A673 (cell line): ENCODE data around the gene IGSF21. TPM values are rescaled to one million over a fixed set of nuclear protein-coding genes. Genes with fewer than 3 reads are reported as not detected.

Source experiments
- BruUV-seq: library from RNA; stranded (reverse); fragments of 400-500 nt; replicated peaks from 2 replicates; lab custom pipeline; 2021; lab: Mats Ljungman, UMichigan
- CTCF ChIA-PET: fragments of 300-600 bp; sonication (Branson Sonifier 250); formaldehyde crosslinking; loops from one replicate; lab custom pipeline; 2022; ENCODE audit warnings: antibody characterized with exemption; lab: Charles Lee
- POLR2A ChIA-PET: fragments of 300-600 bp; sonication (Branson Sonifier 250); formaldehyde crosslinking; loops from one replicate; lab custom pipeline; 2022; ENCODE audit warnings: antibody characterized with exemption; ENCODE audit not compliant: low non-redundant PET; lab: Charles Lee
- DNase-seq: peaks from one replicate; pipeline ENCODE4 v3.0.0-alpha.2; 2015; ENCODE audit warnings: low spot score
- H3K27ac ChIP-seq: fragments of 200-600 bp; sonication (generic); 2 replicates; pipeline ENCODE4 v1.5.1; 2016; ENCODE audit warnings: mixed run types, low read depth, mild to moderate bottlenecking, mixed read lengths, antibody characterized with exemption, low read length; ENCODE audit not compliant: poor library complexity, severe bottlenecking
- H3K27me3 ChIP-seq: fragments of 200-600 bp; sonication (generic); replicated peaks from 2 replicates; pipeline ENCODE4 v1.6.1; 2017; ENCODE audit warnings: mixed run types, low read depth, mild to moderate bottlenecking, mixed read lengths, antibody characterized with exemption, low read length; ENCODE audit not compliant: insufficient read depth, poor library complexity
- H3K36me3 ChIP-seq: fragments of 200-600 bp; sonication (generic); 2 replicates; pipeline ENCODE4 v1.6.1; 2016; ENCODE audit warnings: mixed run types, mild to moderate bottlenecking, mixed read lengths, antibody characterized with exemption, low read length; ENCODE audit not compliant: insufficient read depth, poor library complexity, severe bottlenecking
- H3K4me1 ChIP-seq: fragments of 200-600 bp; sonication (generic); 2 replicates; pipeline ENCODE4 v1.6.1; 2017; ENCODE audit warnings: mixed run types, mild to moderate bottlenecking, mixed read lengths, antibody characterized with exemption, low read length; ENCODE audit not compliant: insufficient read depth, poor library complexity, severe bottlenecking
- H3K4me3 ChIP-seq: fragments of 200-600 bp; sonication (generic); 2 replicates; pipeline ENCODE4 v1.5.1; 2016; ENCODE audit warnings: low read depth, mixed run types, mild to moderate bottlenecking, mixed read lengths, low read length; ENCODE audit not compliant: poor library complexity, severe bottlenecking
- H3K9me3 ChIP-seq: fragments of 200-600 bp; sonication (generic); 2 replicates; pipeline ENCODE4 v1.6.1; 2016; ENCODE audit warnings: mixed run types, low read depth, mild to moderate bottlenecking, mixed read lengths, antibody characterized with exemption, low read length; ENCODE audit not compliant: poor library complexity, severe bottlenecking
- EZH2 ChIP-seq: fragments of 200-600 bp; sonication (generic); IDR thresholded peaks from 2 replicates; pipeline ENCODE4 v1.6.1; 2017; ENCODE audit warnings: borderline replicate concordance, low read depth, mild to moderate bottlenecking, mixed read lengths, antibody characterized with exemption, low read length; ENCODE audit not compliant: poor library complexity, severe bottlenecking
- intact Hi-C: fragments of 100-400 bp; cut with micrococcal nuclease; formaldehyde crosslinking; loops from one replicate; pipeline ENCODE4 v1.10.0; 2022; ENCODE audit not compliant: unreplicated experiment
- total RNA-seq: library from RNA; stranded (reverse); gene quantifications from 2 replicates; pipeline ENCODE4 v1.2.3, GENCODE V29; 2021
- TF ChIP-seq, protein P1 (sequence below): fragments of 300-800, 200-600 bp; sonication (generic); conservative IDR thresholded peaks from 2 replicates; pipeline ENCODE4 v1.5.1; 2017; ENCODE audit warnings: low read depth, mild to moderate bottlenecking, antibody characterized with exemption, low read length, moderate library complexity, mixed read lengths

IGSF21 gene
- total RNA-seq, 1 experiment from 2014 or later = 3.2 TPM

DNA sequence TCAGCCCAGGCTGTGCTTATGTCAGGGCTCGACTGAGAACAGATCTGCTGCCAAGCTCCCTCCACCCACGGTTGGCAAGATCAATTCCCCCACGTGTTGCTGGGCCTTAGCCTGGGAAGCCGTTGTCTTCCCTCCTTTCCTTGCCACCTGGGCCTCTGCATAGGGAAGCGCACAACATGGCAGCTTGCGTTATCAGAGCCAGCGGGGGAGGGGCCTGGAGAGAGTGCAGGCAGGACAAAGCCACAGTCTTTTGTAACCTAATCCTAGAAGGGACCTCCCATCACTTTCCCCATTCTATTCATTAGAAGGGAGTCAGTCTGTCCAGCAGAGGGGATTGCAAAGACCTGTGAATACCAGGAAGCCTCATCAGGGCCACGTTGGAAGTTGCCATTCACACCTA is 17.0 kb upstream of the IGSF21 start:
- no peaks in the 10 kb centered on the region for H3K9me3 ChIP-seq
- H3K27ac ChIP-seq = no peak overlapping the region
- CTCF ChIA-PET = no interaction called here
- no peak for DNase-seq
- peaks cover 18% of the 10 kb centered on the region for H3K4me1 ChIP-seq
- H3K27me3 ChIP-seq = no peaks in the 10 kb centered on the region
- no peak overlapping the region for H3K4me3 ChIP-seq
- H3K36me3 ChIP-seq = no peaks in the 10 kb centered on the region
- POLR2A ChIA-PET = no interaction called here
- BruUV-seq = no TSS peak
- TF ChIP-seq, protein P1, sequence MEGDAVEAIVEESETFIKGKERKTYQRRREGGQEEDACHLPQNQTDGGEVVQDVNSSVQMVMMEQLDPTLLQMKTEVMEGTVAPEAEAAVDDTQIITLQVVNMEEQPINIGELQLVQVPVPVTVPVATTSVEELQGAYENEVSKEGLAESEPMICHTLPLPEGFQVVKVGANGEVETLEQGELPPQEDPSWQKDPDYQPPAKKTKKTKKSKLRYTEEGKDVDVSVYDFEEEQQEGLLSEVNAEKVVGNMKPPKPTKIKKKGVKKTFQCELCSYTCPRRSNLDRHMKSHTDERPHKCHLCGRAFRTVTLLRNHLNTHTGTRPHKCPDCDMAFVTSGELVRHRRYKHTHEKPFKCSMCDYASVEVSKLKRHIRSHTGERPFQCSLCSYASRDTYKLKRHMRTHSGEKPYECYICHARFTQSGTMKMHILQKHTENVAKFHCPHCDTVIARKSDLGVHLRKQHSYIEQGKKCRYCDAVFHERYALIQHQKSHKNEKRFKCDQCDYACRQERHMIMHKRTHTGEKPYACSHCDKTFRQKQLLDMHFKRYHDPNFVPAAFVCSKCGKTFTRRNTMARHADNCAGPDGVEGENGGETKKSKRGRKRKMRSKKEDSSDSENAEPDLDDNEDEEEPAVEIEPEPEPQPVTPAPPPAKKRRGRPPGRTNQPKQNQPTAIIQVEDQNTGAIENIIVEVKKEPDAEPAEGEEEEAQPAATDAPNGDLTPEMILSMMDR = no peak
- no peak for TF ChIP-seq EZH2
- intact Hi-C loops = no loop called here

DNA sequence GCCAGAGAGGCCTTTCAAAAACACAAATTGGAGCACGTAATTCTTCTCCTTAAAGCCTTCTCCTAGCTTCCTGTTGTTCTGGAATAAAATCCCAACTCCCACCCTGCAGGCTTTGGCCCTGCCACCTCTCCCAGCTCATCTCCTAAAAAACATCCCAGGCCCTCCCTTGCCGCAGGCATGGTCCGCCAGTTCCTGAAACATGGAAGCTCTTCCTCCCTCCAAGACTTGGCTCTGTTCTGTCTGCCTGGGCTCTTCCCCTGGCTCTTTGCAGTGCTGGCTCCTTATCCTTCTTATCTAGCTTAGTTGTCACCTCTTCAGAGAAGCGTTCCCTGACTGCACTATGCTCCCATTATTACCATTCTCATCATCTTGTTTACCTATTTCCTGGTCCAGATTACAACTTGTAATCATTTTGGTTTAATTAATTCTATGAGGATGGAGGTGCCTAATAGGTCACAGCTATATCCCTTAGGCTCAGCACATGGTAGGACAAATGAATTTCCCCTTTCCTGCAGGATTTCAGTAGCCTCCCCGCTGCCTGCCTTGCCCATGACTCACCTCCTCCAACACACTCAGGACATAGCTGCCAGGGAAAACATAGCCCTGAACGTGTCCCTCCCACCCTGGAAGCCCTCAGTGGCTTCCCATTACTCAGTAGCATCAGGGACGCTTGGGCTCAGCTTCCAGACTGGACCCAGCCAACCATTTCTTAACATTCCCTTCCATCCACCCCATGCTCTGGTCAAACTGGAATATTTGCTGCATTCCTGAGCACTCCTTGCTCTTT is 15.7 kb upstream of the IGSF21 start:
- H3K27ac ChIP-seq = no peak overlapping the region
- ChIA-PET POLR2A (no interaction called here), CTCF (no interaction called here)
- no peak for DNase-seq
- H3K4me3 ChIP-seq = no peak overlapping the region
- no peak for TF ChIP-seq EZH2
- TF ChIP-seq, protein P1 = no peak
- H3K4me1 ChIP-seq = peaks cover 8% of the 10 kb centered on the region
- no peaks in the 10 kb centered on the region for H3K36me3 ChIP-seq
- no TSS peak for BruUV-seq
- H3K27me3 ChIP-seq = no peaks in the 10 kb centered on the region
- intact Hi-C loops = no loop called here
- H3K9me3 ChIP-seq = no peaks in the 10 kb centered on the region

DNA sequence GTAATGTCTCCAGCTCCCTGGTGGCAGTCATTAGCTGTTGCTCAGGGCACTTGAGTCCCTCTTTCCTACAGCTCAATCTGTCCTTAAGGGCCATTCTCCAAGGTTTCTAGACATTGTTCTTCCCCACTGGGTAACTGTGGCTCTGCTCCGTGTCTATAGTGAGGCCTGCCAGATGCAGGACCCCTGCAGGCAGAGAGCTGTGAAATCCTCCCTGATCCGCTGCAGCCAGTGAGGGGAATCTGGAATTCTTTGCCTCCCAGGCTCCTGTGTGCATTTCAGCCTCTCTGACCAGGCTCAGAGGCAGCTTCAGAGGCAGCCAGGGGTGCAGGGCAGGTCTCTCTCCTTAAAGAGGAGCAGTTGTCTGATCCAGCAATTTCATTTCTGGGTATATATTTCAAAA is 14.4 kb upstream of the IGSF21 start:
- CTCF ChIA-PET = interaction anchor here (0.6 kb wide), 1 partner anchor 545 kb away, joined by 3 read pairs; no protein-coding TSS in a partner anchor
- no peak overlapping the region for H3K4me3 ChIP-seq
- no peak for DNase-seq
- no peaks in the 10 kb centered on the region for H3K27me3 ChIP-seq
- no peak overlapping the region for H3K27ac ChIP-seq
- BruUV-seq = no TSS peak
- intact Hi-C loops = no loop called here
- TF ChIP-seq, protein P1 = no peak
- TF ChIP-seq EZH2 = no peak
- peaks cover 8% of the 10 kb centered on the region for H3K4me1 ChIP-seq
- POLR2A ChIA-PET = no interaction called here
- no peaks in the 10 kb centered on the region for H3K36me3 ChIP-seq
- no peaks in the 10 kb centered on the region for H3K9me3 ChIP-seq
